HepG2 (cell line): Measurements from ENCODE around the gene ANKS1B. TPM values are rescaled to one million over a fixed set of nuclear protein-coding genes. Genes with fewer than 3 reads are reported as not detected.

Source experiments
- ATAC-seq: fragments of 200-7000 bp; cut with Tn5 transposase; 3 replicates; pipeline ENCODE4 v1.9.1; 2020; ENCODE audit warnings: mild to moderate bottlenecking, moderate library complexity
- BruUV-seq: library from RNA; stranded (reverse); fragments of 400-500 nt; replicated peaks from 2 replicates; lab custom pipeline; 2021; lab: Mats Ljungman, UMichigan
- CTCF ChIA-PET: fragments of 300-600 bp; formaldehyde crosslinking; extraction: SDS; loops from one replicate; lab custom pipeline; 2021; ENCODE audit warnings: low total read pairs, inconsistent platforms, low intra/inter-chr PET ratio; lab: Yijun Ruan, JAX
- POLR2A ChIA-PET: fragments of 350-600 bp; sonication (Branson Sonifier 250); formaldehyde crosslinking; loops from one replicate; lab custom pipeline; 2020; ENCODE audit warnings: antibody characterized with exemption, inconsistent platforms; lab: Yijun Ruan, JAX
- DNase-seq: peaks from one replicate; pipeline ENCODE4 v3.0.0-alpha.2; 2015; ENCODE audit warnings: low spot score
- FAIRE-seq: peaks from 3 replicates; lab custom pipeline; 2011; peaks lifted over from hg19 to GRCh38; lab: Jason Lieb, UNC
- H2AFZ ChIP-seq: one replicate; pipeline ENCODE4 v1.6.1; 2011; ENCODE audit warnings: low read length, inconsistent platforms
- H3K27ac ChIP-seq: fragments of 300-600 bp; 3 replicates; pipeline ENCODE4 v1.8.0; 2011; ENCODE audit warnings: mixed run types, mild to moderate bottlenecking, mixed read lengths, low read length, inconsistent platforms; ENCODE audit not compliant: insufficient read depth; ENCODE audit errors: extremely low read length
- H3K27me3 ChIP-seq, 2 experiments: fragments of 200-600 bp in 1 of 2; 2 replicates in 1 of 2; 3 replicates in 1 of 2; pipeline versions ENCODE4 v1.6.0 to v1.8.0; 2011; ENCODE audit warnings: low read length in 2 of 2, mild to moderate bottlenecking in 2 of 2, moderate library complexity in 2 of 2, inconsistent platforms in 1 of 2; ENCODE audit not compliant: insufficient read depth in 2 of 2, control insufficient read depth in 1 of 2
- H3K36me3 ChIP-seq, 2 experiments: fragments of 200-600 bp in 1 of 2; replicated peaks in 1 of 2; 2 replicates in 1 of 2; 3 replicates in 1 of 2; pipeline versions ENCODE4 v1.5.1 to v1.8.0; 2011; ENCODE audit warnings: low read length in 2 of 2, inconsistent platforms in 1 of 2; ENCODE audit not compliant: insufficient read depth in 2 of 2, control insufficient read depth in 1 of 2
- H3K4me1 ChIP-seq: 2 replicates; pipeline ENCODE4 v1.5.1; 2012; ENCODE audit warnings: low read length, inconsistent platforms; ENCODE audit not compliant: insufficient read depth
- H3K4me2 ChIP-seq: 2 replicates; pipeline ENCODE4 v1.6.0; 2011; ENCODE audit warnings: low read depth, low read length, inconsistent platforms
- H3K4me3 ChIP-seq, 3 experiments: fragments of 200-600 bp in 1 of 3; sonication (generic), shearing (Covaris generic) in 1 of 3; replicated peaks in 1 of 3; 2 replicates each; pipeline ENCODE4 v1.5.1; 2011 to 2016; ENCODE audit warnings: low read length in 3 of 3, inconsistent platforms in 2 of 3, low read depth in 2 of 3, mild to moderate bottlenecking in 2 of 3, control low read depth in 1 of 3, mixed read lengths in 1 of 3; ENCODE audit not compliant: insufficient read depth in 1 of 3
- H3K79me2 ChIP-seq: one replicate; pipeline ENCODE4 v1.6.1; 2011; ENCODE audit warnings: low read length, inconsistent platforms; ENCODE audit not compliant: insufficient read depth
- H3K9ac ChIP-seq: 2 replicates; pipeline ENCODE4 v1.6.0; 2011; ENCODE audit warnings: mild to moderate bottlenecking, low read depth, low read length, inconsistent platforms; ENCODE audit not compliant: insufficient read depth
- H3K9me3 ChIP-seq: 2 replicates; pipeline ENCODE4 v1.5.1; 2012; ENCODE audit warnings: mild to moderate bottlenecking, low read length
- H4K20me1 ChIP-seq: 2 replicates; pipeline ENCODE4 v1.6.0; 2011; ENCODE audit warnings: inconsistent platforms, mild to moderate bottlenecking, low read length, moderate library complexity; ENCODE audit not compliant: insufficient read depth
- ATF4 ChIP-seq, 2 experiments: fragments of 450-650 bp in 1 of 2; sonication (generic) in 1 of 2; formaldehyde crosslinking; IDR thresholded peaks; 2 replicates each; pipeline versions ENCODE4 v1.5.0 to v1.8.0; 2020 to 2022; ENCODE audit warnings: mild to moderate bottlenecking in 1 of 2, missing genetic modification reagents in 1 of 2
- FIP1L1 ChIP-seq: fragments of 200-400 bp; formaldehyde crosslinking; IDR thresholded peaks from 2 replicates; pipeline ENCODE4 v1.6.1; 2018; ENCODE audit warnings: low read depth, mild to moderate bottlenecking, low read length, moderate library complexity, borderline replicate concordance; ENCODE audit not compliant: insufficient read depth
- RFXAP ChIP-seq: sonication (generic); formaldehyde crosslinking; IDR thresholded peaks from 2 replicates; pipeline ENCODE4 v1.4.0; 2020; ENCODE audit warnings: missing genetic modification reagents, borderline replicate concordance
- SALL1 ChIP-seq: sonication (generic); formaldehyde crosslinking; IDR thresholded peaks from 2 replicates; pipeline ENCODE4 v1.8.0; 2022; ENCODE audit warnings: mild to moderate bottlenecking, missing genetic modification reagents
- SALL2 ChIP-seq: sonication (generic); formaldehyde crosslinking; IDR thresholded peaks from 2 replicates; pipeline ENCODE4 v1.8.1; 2023; ENCODE audit warnings: mild to moderate bottlenecking, missing genetic modification reagents, inconsistent platforms
- SNAI1 ChIP-seq: sonication (generic); formaldehyde crosslinking; IDR thresholded peaks from 2 replicates; pipeline ENCODE4 v1.5.0; 2020; ENCODE audit warnings: mild to moderate bottlenecking, missing genetic modification reagents, borderline replicate concordance
- ZBTB44 ChIP-seq: sonication (generic); formaldehyde crosslinking; IDR thresholded peaks from 2 replicates; pipeline ENCODE4 v1.4.0; 2020; ENCODE audit warnings: missing genetic modification reagents
- ZNF546 ChIP-seq: sonication (generic); formaldehyde crosslinking; conservative IDR thresholded peaks from 2 replicates; pipeline ENCODE4 v1.8.1; 2023; ENCODE audit warnings: mild to moderate bottlenecking, missing genetic modification reagents
- ZNF629 ChIP-seq: sonication (generic); formaldehyde crosslinking; conservative IDR thresholded peaks from 2 replicates; pipeline ENCODE4 v1.5.0; 2020; ENCODE audit warnings: missing genetic modification reagents
- ZNF773 ChIP-seq: sonication (generic); formaldehyde crosslinking; IDR thresholded peaks from 2 replicates; pipeline ENCODE4 v1.4.0; 2020; ENCODE audit warnings: missing genetic modification reagents, borderline replicate concordance
- WGBS: methylation state at CpG from one replicate; pipeline ENCODE4 v1.1.6; 2017; ENCODE audit warnings: low lambda C conversion rate; 5-methylcytosine and 5-hydroxymethylcytosine counted together
- in situ Hi-C: cut with HindIII; loops from 2 replicates; pipeline ENCODE4 v1.10.0; 2017; ENCODE audit warnings: low pct_unique_long_range_greater_than_20kb; ENCODE audit not compliant: extremely low pct_ligation_motif_present
- intact Hi-C: fragments of 100-400 bp; cut with micrococcal nuclease; formaldehyde crosslinking; loops from one replicate; pipeline ENCODE4 v1.10.0; 2022; ENCODE audit not compliant: unreplicated experiment
- polyA plus RNA-seq, 8 experiments: library from polyadenylated mRNA; depleted of rRNA in 3 of 8; stranded (reverse) in 7 of 8; unstranded in 1 of 8; fragments of >200 nt; fragmentation: Illumina TruSeq in 4 of 8; extraction: Trizol in 4 of 8; gene quantifications; 2 replicates each; pipeline versions ENCODE4 v1.2.1 to v1.2.3, GENCODE V29; 2011 to 2016; ENCODE audit warnings: low read depth in 4 of 8, missing spikeins in 1 of 8, mixed read lengths in 1 of 8; ENCODE audit not compliant: insufficient read depth in 1 of 8
- total RNA-seq, 5 experiments: library from RNA; depleted of rRNA; stranded (reverse); fragments of >200 nt; fragmentation: Illumina TruSeq; extraction: Trizol; gene quantifications; 2 replicates each; pipeline ENCODE4 v1.2.3, GENCODE V29; 2016; ENCODE audit warnings: low read depth in 1 of 5
- TF ChIP-seq, protein P1 (sequence below): sonication (generic); formaldehyde crosslinking; IDR thresholded peaks from one replicate; pipeline ENCODE4 v1.5.1; 2020; ENCODE audit warnings: mild to moderate bottlenecking, missing genetic modification reagents; ENCODE audit errors: not compliant biosample characterization
- TF ChIP-seq, protein P2 (sequence below): sonication (generic); formaldehyde crosslinking; IDR thresholded peaks from 2 replicates; pipeline ENCODE4 v1.5.0; 2020; ENCODE audit warnings: missing genetic modification reagents

The ANKS1B gene
- total and polyA plus RNA-seq, 2 of the 13 experiments (the other 11 are each of a cell fraction or from before 2014, with no cell fraction given), result 0.15 TPM; not detected in 1

- TF ChIP-seq, protein P1, sequence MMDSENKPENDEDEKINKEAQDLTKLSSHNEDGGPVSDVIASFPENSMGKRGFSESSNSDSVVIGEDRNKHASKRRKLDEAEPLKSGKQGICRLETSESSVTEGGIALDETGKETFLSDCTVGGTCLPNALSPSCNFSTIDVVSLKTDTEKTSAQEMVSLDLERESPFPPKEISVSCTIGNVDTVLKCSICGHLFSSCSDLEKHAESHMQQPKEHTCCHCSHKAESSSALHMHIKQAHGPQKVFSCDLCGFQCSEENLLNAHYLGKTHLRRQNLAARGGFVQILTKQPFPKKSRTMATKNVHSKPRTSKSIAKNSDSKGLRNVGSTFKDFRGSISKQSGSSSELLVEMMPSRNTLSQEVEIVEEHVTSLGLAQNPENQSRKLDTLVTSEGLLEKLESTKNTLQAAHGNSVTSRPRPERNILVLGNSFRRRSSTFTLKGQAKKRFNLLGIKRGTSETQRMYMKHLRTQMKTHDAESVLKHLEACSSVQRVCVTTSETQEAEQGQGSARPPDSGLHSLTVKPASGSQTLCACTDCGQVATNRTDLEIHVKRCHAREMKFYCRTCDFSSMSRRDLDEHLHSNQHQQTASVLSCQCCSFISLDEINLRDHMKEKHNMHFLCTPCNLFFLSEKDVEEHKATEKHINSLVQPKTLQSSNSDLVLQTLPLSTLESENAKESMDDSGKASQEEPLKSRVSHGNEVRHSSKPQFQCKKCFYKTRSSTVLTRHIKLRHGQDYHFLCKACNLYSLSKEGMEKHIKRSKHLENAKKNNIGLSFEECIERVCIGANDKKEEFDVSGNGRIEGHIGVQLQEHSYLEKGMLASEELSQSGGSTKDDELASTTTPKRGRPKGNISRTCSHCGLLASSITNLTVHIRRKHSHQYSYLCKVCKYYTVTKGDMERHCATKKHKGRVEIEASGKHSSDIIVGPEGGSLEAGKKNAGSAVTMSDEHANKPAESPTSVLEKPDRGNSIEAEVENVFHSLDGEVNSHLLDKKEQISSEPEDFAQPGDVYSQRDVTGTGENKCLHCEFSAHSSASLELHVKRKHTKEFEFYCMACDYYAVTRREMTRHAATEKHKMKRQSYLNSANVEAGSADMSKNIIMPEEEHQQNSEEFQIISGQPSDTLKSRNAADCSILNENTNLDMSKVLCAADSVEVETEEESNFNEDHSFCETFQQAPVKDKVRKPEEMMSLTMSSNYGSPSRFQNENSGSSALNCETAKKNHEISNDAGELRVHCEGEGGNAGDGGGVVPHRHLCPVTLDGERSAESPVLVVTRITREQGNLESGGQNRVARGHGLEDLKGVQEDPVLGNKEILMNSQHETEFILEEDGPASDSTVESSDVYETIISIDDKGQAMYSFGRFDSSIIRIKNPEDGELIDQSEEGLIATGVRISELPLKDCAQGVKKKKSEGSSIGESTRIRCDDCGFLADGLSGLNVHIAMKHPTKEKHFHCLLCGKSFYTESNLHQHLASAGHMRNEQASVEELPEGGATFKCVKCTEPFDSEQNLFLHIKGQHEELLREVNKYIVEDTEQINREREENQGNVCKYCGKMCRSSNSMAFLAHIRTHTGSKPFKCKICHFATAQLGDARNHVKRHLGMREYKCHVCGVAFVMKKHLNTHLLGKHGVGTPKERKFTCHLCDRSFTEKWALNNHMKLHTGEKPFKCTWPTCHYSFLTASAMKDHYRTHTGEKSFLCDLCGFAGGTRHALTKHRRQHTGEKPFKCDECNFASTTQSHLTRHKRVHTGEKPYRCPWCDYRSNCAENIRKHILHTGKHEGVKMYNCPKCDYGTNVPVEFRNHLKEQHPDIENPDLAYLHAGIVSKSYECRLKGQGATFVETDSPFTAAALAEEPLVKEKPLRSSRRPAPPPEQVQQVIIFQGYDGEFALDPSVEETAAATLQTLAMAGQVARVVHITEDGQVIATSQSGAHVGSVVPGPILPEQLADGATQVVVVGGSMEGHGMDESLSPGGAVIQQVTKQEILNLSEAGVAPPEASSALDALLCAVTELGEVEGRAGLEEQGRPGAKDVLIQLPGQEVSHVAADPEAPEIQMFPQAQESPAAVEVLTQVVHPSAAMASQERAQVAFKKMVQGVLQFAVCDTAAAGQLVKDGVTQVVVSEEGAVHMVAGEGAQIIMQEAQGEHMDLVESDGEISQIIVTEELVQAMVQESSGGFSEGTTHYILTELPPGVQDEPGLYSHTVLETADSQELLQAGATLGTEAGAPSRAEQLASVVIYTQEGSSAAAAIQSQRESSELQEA (CRISPR knock-in tag), result no peak
- TF ChIP-seq SALL2 (CRISPR knock-in tag), result no peak
These were observed 848.2 kb downstream of the ANKS1B start (continued) for GRCh38 chr12:99136516-99136915.

DNA sequence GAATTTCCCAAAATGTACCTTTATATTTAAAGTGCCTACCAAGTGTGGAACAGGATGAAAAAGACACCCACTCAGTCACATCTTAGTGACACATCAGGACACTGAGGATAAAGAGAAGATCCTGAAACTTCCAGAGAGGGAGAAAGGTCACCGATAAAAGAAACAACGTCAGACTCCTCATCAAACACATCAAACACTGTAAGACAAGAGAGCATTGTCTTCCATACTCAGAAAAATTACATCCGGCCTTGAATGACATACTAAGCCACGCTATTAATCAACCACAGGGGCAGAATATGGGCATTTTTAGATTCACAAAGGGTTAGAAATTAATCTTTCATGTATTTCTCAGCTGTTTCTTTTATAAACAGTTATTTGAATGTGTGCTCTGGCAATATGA lies 849.4 kb downstream of the ANKS1B start:
- Histone ChIP-seq H3K9ac (no peak overlapping the region), H3K9me3 (no peaks in the 10 kb centered on the region), H3K4me1 (no peaks in the 10 kb centered on the region), H4K20me1 (no peaks in the 10 kb centered on the region), H3K27ac (no peak overlapping the region), H3K4me3 (no peak overlapping the region), H3K36me3 (no peaks in the 10 kb centered on the region), H2AFZ (no peak overlapping the region), H3K4me2 (no peak overlapping the region), H3K27me3 (no peaks in the 10 kb centered on the region), H3K79me2 (no peaks in the 10 kb centered on the region)
- DNase-seq, result no peak
- no TSS peak for BruUV-seq
- CTCF ChIA-PET, result no interaction called here
- no peak for FAIRE-seq
- WGBS, result 1% methylated on average over 4 of the region's 4 CpGs
- no peak for ATAC-seq
- POLR2A ChIA-PET, result no interaction called here
- intact Hi-C loops (no loop called here), in situ Hi-C loops (no loop called here)
- TF ChIP-seq ZNF546 (no peak), SNAI1 (CRISPR knock-in tag) (no peak), SALL1 (no peak), FIP1L1 (no peak), ZNF773 (CRISPR knock-in tag) (no peak), ZBTB44 (no peak), ZNF629 (CRISPR knock-in tag) (no peak), RFXAP (no peak), ATF4 (CRISPR knock-in tag; IDR thresholded peaks at IDR 0.05) (no peak)
- TF ChIP-seq, protein P2, sequence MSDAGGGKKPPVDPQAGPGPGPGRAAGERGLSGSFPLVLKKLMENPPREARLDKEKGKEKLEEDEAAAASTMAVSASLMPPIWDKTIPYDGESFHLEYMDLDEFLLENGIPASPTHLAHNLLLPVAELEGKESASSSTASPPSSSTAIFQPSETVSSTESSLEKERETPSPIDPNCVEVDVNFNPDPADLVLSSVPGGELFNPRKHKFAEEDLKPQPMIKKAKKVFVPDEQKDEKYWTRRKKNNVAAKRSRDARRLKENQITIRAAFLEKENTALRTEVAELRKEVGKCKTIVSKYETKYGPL (CRISPR knock-in tag), result no peak
